PC-3 (cell line): Measurements from ENCODE around the gene GMEB2. TPM values are rescaled to one million over a fixed set of nuclear protein-coding genes. Genes with fewer than 3 reads are reported as not detected.
A peak's percentile ranks its signal among the peaks of the same experiment; 100 is the strongest.
"Not testable (repeated sequence)": the region's sequence is repeated elsewhere in the genome, so short reads cannot be mapped to it uniquely, and the experiment has no call there.

ENCODE experiments used
- ATAC-seq: fragments of 200-7000 bp; cut with Tn5 transposase; 2 replicates; pipeline ENCODE4 v1.9.1; 2020; ENCODE audit warnings: mild to moderate bottlenecking, moderate library complexity
- BruUV-seq: library from RNA; stranded (reverse); fragments of 400-500 nt; replicated peaks from 2 replicates; lab custom pipeline; 2021; lab: Mats Ljungman, UMichigan
- CTCF ChIA-PET: fragments of 300-600 bp; sonication (Branson Sonifier 250); formaldehyde crosslinking; loops from one replicate; lab custom pipeline; 2022; ENCODE audit warnings: antibody characterized with exemption; lab: Charles Lee
- POLR2A ChIA-PET: fragments of 300-600 bp; sonication (Branson Sonifier 250); formaldehyde crosslinking; loops from one replicate; lab custom pipeline; 2022; ENCODE audit warnings: antibody characterized with exemption; ENCODE audit not compliant: unreplicated experiment; lab: Charles Lee
- DNase-seq: peaks from one replicate; pipeline ENCODE4 v3.0.0-alpha.2; 2015
- H2AFZ ChIP-seq: fragments of 300-600 bp; sonication (generic); 2 replicates; pipeline ENCODE4 v1.6.0; 2016; ENCODE audit warnings: antibody characterized with exemption, low read length
- H3F3A ChIP-seq: fragments of 300-600 bp; sonication (generic); one replicate; pipeline ENCODE4 v1.6.0; 2017; ENCODE audit warnings: antibody characterized with exemption, low read length, control low read depth, mild to moderate bottlenecking; ENCODE audit not compliant: unreplicated experiment
- H3K27ac ChIP-seq: fragments of 300-600 bp; sonication (generic); 2 replicates; pipeline ENCODE4 v1.5.1; 2016; ENCODE audit warnings: mild to moderate bottlenecking, low read length
- H3K27me3 ChIP-seq: fragments of 300-600 bp; sonication (generic); 2 replicates; pipeline ENCODE4 v1.6.1; 2016; ENCODE audit warnings: low read length, mixed read lengths
- H3K36me3 ChIP-seq: fragments of 300-600 bp; sonication (generic); 2 replicates; pipeline ENCODE4 v1.6.1; 2016; ENCODE audit warnings: low read depth, mixed run types, low read length, mixed read lengths
- H3K4me1 ChIP-seq: fragments of 300-600 bp; sonication (generic); 2 replicates; pipeline ENCODE4 v1.5.1; 2016; ENCODE audit warnings: low read length; ENCODE audit not compliant: insufficient read depth
- H3K4me2 ChIP-seq: fragments of 300-600 bp; sonication (generic); 2 replicates; pipeline ENCODE4 v1.6.0; 2016; ENCODE audit warnings: low read length
- H3K4me3 ChIP-seq: fragments of 300-600 bp; sonication (generic); 2 replicates; pipeline ENCODE4 v1.5.1; 2016; ENCODE audit warnings: mild to moderate bottlenecking, low read length, mixed read lengths
- H3K79me2 ChIP-seq: fragments of 300-600 bp; sonication (generic); 2 replicates; pipeline ENCODE4 v1.6.1; 2017; ENCODE audit warnings: low read length, mixed read lengths
- H3K9ac ChIP-seq: fragments of 300-600 bp; sonication (generic); 2 replicates; pipeline ENCODE4 v1.6.0; 2016; ENCODE audit warnings: mild to moderate bottlenecking, low read length
- H3K9me2 ChIP-seq: fragments of 300-600 bp; sonication (generic); replicated peaks from 2 replicates; pipeline ENCODE4 v1.6.1; 2016; ENCODE audit warnings: mixed run types, low read length, mixed read lengths
- H3K9me3 ChIP-seq: fragments of 300-600 bp; sonication (generic); 2 replicates; pipeline ENCODE4 v1.6.1; 2016; ENCODE audit warnings: low read length, mixed read lengths
- H4K20me1 ChIP-seq: fragments of 300-600 bp; sonication (generic); 2 replicates; pipeline ENCODE4 v1.6.1; 2016; ENCODE audit warnings: low read length, mixed read lengths
- EZH2 ChIP-seq: fragments of 300-600 bp; sonication (generic); IDR thresholded peaks from one replicate; pipeline ENCODE4 v1.6.1; 2017; ENCODE audit warnings: antibody characterized with exemption, mild to moderate bottlenecking, low read length; ENCODE audit not compliant: unreplicated experiment
- EZH2phosphoT487 ChIP-seq: fragments of 300-600 bp; sonication (generic); IDR thresholded peaks from 2 replicates; pipeline ENCODE4 v1.6.1; 2018; ENCODE audit warnings: mild to moderate bottlenecking, antibody characterized with exemption, low read length, borderline replicate concordance
- intact Hi-C: fragments of 100-400 bp; cut with micrococcal nuclease; formaldehyde crosslinking; loops from 2 replicates; pipeline ENCODE4 v1.9.0; 2023
- total RNA-seq: library from RNA; depleted of rRNA; stranded (reverse); fragments of >200 nt; gene quantifications from 2 replicates; pipeline ENCODE4 v1.2.3, GENCODE V29; 2014
- TF ChIP-seq, protein P1 (sequence below): fragments of 300-600 bp; sonication (generic); conservative IDR thresholded peaks from 2 replicates; pipeline ENCODE4 v1.5.1; 2017; ENCODE audit warnings: antibody characterized with exemption, low read depth, mild to moderate bottlenecking, low read length

Gene GMEB2
- total RNA-seq, 1 experiment from 2014 or later: 13.7 TPM

DNA sequence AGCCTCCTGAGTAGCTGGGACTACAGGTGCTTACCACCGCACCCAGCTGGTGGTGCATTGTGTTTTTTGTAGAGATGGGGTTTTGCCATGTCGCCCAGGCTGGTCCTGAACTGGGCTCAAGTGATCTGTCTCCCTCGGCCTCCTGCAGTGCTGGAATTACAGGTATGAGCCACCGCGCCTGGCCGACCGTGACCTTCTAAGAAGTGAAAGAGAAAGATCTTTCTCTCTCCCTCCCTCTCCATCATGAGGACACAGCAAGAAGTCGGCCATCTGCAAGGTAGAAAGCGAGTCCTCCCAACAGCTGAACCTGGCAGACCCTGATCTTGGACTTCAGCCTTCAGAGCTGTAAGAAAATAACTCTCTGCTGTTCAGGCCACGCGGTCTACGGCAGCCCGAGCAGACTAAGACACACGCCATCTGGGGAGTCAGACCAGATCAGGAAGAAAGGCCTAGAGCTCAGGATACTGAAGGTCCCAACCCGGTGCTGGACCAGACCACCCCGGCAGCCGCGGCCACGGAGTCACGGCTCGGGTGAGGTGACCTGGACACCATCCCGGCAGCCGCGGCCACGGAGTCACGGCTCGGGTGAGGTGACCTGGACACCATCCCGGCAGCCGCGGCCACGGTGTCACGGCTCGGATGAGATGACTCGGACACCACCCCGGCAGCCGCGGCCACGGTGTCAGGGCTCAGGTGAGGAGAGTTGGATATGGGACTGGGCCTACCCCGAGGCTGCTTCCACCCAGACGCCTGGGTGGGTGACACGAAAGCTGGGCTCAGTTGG lies 9.6 kb downstream of the GMEB2 start:
- Histone ChIP-seq H3K27me3 (no peaks in the 10 kb centered on the region), H3K9ac (no peak overlapping the region), H3K27ac (no peak overlapping the region), H4K20me1 (no peaks in the 10 kb centered on the region), H3K9me2 (no peaks in the 10 kb centered on the region), H2AFZ (no peak overlapping the region), H3K79me2 (peaks cover 23% of the 10 kb centered on the region), H3K4me3 (no peak overlapping the region), H3K36me3 (peaks cover 8% of the 10 kb centered on the region), H3K4me2 (no peak overlapping the region), H3F3A (no peaks in the 10 kb centered on the region), H3K4me1 (no peaks in the 10 kb centered on the region), H3K9me3 (no peaks in the 10 kb centered on the region)
- intact Hi-C loops: no loop called here
- DNase-seq (no peak), ATAC-seq (no peak)
- TF ChIP-seq EZH2phosphoT487 (no peak), EZH2 (no peak)
- TF ChIP-seq, protein P1, sequence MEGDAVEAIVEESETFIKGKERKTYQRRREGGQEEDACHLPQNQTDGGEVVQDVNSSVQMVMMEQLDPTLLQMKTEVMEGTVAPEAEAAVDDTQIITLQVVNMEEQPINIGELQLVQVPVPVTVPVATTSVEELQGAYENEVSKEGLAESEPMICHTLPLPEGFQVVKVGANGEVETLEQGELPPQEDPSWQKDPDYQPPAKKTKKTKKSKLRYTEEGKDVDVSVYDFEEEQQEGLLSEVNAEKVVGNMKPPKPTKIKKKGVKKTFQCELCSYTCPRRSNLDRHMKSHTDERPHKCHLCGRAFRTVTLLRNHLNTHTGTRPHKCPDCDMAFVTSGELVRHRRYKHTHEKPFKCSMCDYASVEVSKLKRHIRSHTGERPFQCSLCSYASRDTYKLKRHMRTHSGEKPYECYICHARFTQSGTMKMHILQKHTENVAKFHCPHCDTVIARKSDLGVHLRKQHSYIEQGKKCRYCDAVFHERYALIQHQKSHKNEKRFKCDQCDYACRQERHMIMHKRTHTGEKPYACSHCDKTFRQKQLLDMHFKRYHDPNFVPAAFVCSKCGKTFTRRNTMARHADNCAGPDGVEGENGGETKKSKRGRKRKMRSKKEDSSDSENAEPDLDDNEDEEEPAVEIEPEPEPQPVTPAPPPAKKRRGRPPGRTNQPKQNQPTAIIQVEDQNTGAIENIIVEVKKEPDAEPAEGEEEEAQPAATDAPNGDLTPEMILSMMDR: no peak
- CTCF ChIA-PET: no interaction called here
- BruUV-seq: no TSS peak
- POLR2A ChIA-PET: no interaction called here

DNA sequence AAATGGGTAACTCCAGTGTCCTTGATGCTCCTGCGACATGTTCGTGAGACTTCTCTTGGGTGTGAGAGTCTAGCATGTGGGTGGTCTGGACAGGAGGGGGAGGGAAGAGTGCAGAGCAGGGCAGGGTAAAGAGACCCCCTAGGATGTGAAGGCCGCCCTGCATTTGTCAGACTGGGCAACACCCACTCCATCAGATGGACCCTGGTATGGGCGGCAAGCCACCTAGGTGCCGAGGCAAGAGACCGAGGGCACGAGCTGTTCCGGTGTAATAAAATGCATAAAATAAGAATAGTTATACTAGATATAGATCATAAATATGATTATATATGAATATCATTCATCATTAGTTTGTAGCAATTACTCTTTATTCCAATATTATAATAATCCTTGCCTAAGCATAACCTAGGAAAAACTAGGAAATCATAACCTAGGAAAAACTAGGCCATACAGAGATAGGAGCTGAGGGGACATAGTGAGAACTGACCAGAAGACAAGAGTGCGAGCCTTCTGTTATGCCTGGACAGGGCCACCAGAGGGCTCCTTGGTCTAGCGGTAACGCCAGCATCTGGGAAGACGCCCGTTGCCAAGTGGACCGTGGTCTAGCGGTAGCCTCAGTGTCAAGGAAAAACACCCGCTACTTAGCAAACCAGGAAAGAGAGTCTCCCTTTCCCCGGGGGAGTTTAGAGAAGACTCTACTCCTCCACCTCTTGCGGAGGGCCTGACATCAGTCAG lies 12.9 kb downstream of the GMEB2 start:
- H3F3A ChIP-seq, H3K9me3 ChIP-seq, H4K20me1 ChIP-seq, H3K27ac ChIP-seq, H3K4me2 ChIP-seq, H3K9ac ChIP-seq, H3K9me2 ChIP-seq, BruUV-seq, H2AFZ ChIP-seq, DNase-seq, intact Hi-C loops, H3K4me1 ChIP-seq, H3K4me3 ChIP-seq, ATAC-seq, H3K27me3 ChIP-seq, H3K79me2 ChIP-seq, H3K36me3 ChIP-seq: not testable (repeated sequence)
- CTCF ChIA-PET: interaction anchor here (0.6 kb wide), 1 partner anchor 28 kb away, joined by 5 read pairs; no protein-coding TSS in a partner anchor
- POLR2A ChIA-PET: interaction anchor here (0.5 to 0.7 kb wide), 2 partner anchors 72 to 136 kb away, joined by 3 to 5 read pairs; no protein-coding TSS in a partner anchor
- TF ChIP-seq, protein P1: peak; percentile 28; the same call in 1 of the 2 replicates
